BJ (cell line): ENCODE measurements around the gene CD74. TPM values are rescaled to one million over a fixed set of nuclear protein-coding genes. Genes with fewer than 3 reads are reported as not detected.
A peak's percentile ranks its signal among the peaks of the same experiment; 100 is the strongest.

Experiments
- CTCF ChIA-PET: fragments of 350-600 bp; formaldehyde crosslinking; extraction: SDS; loops from one replicate; lab custom pipeline; 2021; ENCODE audit warnings: antibody characterized with exemption, inconsistent platforms; lab: Yijun Ruan, JAX
- POLR2A ChIA-PET: fragments of 300-600 bp; sonication (Branson Sonifier 250); formaldehyde crosslinking; extraction: SDS; loops from one replicate; lab custom pipeline; 2021; ENCODE audit warnings: antibody characterized with exemption; lab: Charles Lee
- DNase-seq: peaks from one replicate; pipeline ENCODE4 v3.0.0-alpha.2; 2011; ENCODE audit warnings: low read depth
- H3K27me3 ChIP-seq: 2 replicates; pipeline ENCODE4 v1.6.0; 2011; ENCODE audit warnings: low read length; ENCODE audit not compliant: control insufficient read depth, insufficient read depth
- H3K36me3 ChIP-seq: 2 replicates; pipeline ENCODE4 v1.5.1; 2011; ENCODE audit warnings: low read length; ENCODE audit not compliant: control insufficient read depth, insufficient read depth
- H3K4me3 ChIP-seq: 2 replicates; pipeline ENCODE4 v1.5.1; 2011; ENCODE audit warnings: low read depth, mild to moderate bottlenecking, control low read depth, low read length
- CTCF ChIP-seq: IDR thresholded peaks from 2 replicates; pipeline ENCODE4 v1.5.1; 2011; ENCODE audit warnings: low read depth, mild to moderate bottlenecking, control low read depth, inconsistent platforms, low read length, moderate library complexity; ENCODE audit not compliant: insufficient read depth
- polyA plus RNA-seq: library from polyadenylated mRNA; depleted of rRNA; stranded (reverse); fragments of >200 nt; gene quantifications from 2 replicates; pipeline ENCODE4 v1.2.3, GENCODE V29; 2011

CD74 gene
- polyA plus RNA-seq, 1 experiment = 0.28 TPM

GRCh38 chr5:150451594-150451993 lies 38.9 kb upstream of the CD74 start:
- ChIA-PET POLR2A (no interaction called here), CTCF (interaction anchor here (0.6 to 2.3 kb wide), 2 partner anchors 8 to 80 kb away, joined by 3 to 21 read pairs; no protein-coding TSS in a partner anchor)
- Histone ChIP-seq H3K36me3 (peaks cover 6% of the 10 kb centered on the region), H3K4me3 (no peak overlapping the region), H3K27me3 (no peaks in the 10 kb centered on the region)
- TF ChIP-seq CTCF = no peak
- no peak for DNase-seq

- peak; percentile 65 for DNase-seq
- peak within 1 kb of the TSS; percentile 63 for H3K4me3 ChIP-seq
- ChIA-PET POLR2A (interaction anchor here (0.5 to 0.6 kb wide), 4 partner anchors 8 to 15 kb away, joined by 3 to 13 read pairs (median 6); no protein-coding TSS in a partner anchor), CTCF (interaction anchor here (0.6 to 2.3 kb wide), 20 partner anchors 10 to 445 kb away, joined by 3 to 21 read pairs (median 4); partner anchors contain the start of gene RBM22)
- H3K27me3 ChIP-seq = no peaks in the 10 kb centered on the region
- peaks cover 21% of the 10 kb centered on the region for H3K36me3 ChIP-seq
- peak; percentile 82 for TF ChIP-seq CTCF
These were observed 37.0 kb upstream of the CD74 start, which contains the start of gene RPS14 for GRCh38 chr5:150449517-150450339. TSS of gene RPS14 (minus strand) at chr5:150449739. CDS start at chr5:150447733, 2,006 bp downstream.

GRCh38 chr5:150448952-150449516 lies 36.3 kb upstream of the CD74 start:
- ChIA-PET POLR2A (interaction anchor here (0.5 to 0.6 kb wide), 2 partner anchors 10 to 16 kb away, joined by 3 to 9 read pairs; no protein-coding TSS in a partner anchor), CTCF (interaction anchor here (1.1 to 2.2 kb wide), 6 partner anchors 9 to 209 kb away, joined by 3 to 8 read pairs (median 6); no protein-coding TSS in a partner anchor)
- Histone ChIP-seq H3K36me3 (peaks cover 25% of the 10 kb centered on the region), H3K4me3 (peak overlapping the region; percentile 63), H3K27me3 (no peaks in the 10 kb centered on the region)
- TF ChIP-seq CTCF = no peak
- no peak for DNase-seq

GRCh38 chr5:150448334-150448733 lies 35.6 kb upstream of the CD74 start:
- peaks cover 30% of the 10 kb centered on the region for H3K36me3 ChIP-seq

More at GRCh38 chr5:150448334-150448733, 35.6 kb upstream of the CD74 start:
- DNase-seq = no peak
- TF ChIP-seq CTCF = no peak
- CTCF ChIA-PET = no interaction called here
- H3K27me3 ChIP-seq = no peaks in the 10 kb centered on the region
- POLR2A ChIA-PET = interaction anchor here (0.7 kb wide), 1 partner anchor 82 kb away, joined by 5 read pairs; no protein-coding TSS in a partner anchor
- H3K4me3 ChIP-seq = peak overlapping the region; percentile 63
